Omental fat pad (tissue), 4 donors: ENCODE data around the gene FNBP1. TPM values are rescaled to one million over a fixed set of nuclear protein-coding genes. Genes with fewer than 3 reads are reported as not detected.

Experiments used
- ATAC-seq: fragments of 150-250 bp; one replicate; pipeline ENCODE4 v1.9.1; 2016; ENCODE audit warnings: mild to moderate bottlenecking, moderate library complexity; ENCODE audit not compliant: low FRiP score
- DNase-seq: peaks from one replicate; pipeline ENCODE4 v3.0.0-alpha.2; 2019; ENCODE audit warnings: low spot score
- CTCF ChIP-seq, 3 donors: fragments of 450-650 bp; IDR thresholded peaks; one replicate each; pipeline ENCODE4 v1.5.1; 2016 to 2017; ENCODE audit warnings: antibody characterized with exemption in 3 of 3, mild to moderate bottlenecking in 3 of 3, moderate library complexity in 2 of 3
- total RNA-seq, 4 donors: library from RNA; depleted of rRNA; stranded (reverse); fragments of >200 nt; gene quantifications; one replicate each; pipeline ENCODE4 v1.1.0, GENCODE V29; 2016

FNBP1 gene
- total RNA-seq, 4 donors from 2014 or later, result 38.7 to 53.4 (median 45.9) TPM

- no peak for TF ChIP-seq CTCF (IDR thresholded peaks at IDR 0.05)
- ATAC-seq, result no peak
- DNase-seq, result no peak
Observed at GRCh38 chr9:130072515-130073235, 29.7 kb upstream of the FNBP1 start.

DNA sequence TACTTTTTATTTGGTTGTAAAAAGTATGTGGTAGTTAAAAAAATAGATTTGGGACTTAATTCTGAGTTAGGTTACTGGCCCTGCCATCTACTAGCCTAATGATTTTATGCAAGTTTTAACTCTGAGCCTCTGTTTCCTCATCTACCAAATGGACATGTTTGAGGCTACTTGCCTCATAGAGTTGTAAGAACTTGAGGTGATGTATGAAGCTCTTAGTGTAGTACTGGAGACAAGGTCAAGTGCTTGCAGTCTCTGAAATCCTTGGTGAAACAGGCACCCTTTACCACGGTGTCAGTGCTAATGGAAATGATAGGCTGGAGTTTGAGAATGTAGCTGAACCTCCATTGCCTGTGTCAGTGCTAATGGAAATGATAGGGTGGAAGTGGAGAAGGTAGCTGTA is 26.1 kb upstream of the FNBP1 start:
- TF ChIP-seq CTCF (IDR thresholded peaks at IDR 0.05), result no peak
- DNase-seq, result no peak
- no peak for ATAC-seq

GRCh38 chr9:130064621-130065020 is 21.6 kb upstream of the FNBP1 start:
- DNase-seq (no peak), ATAC-seq (no peak)
- no peak for TF ChIP-seq CTCF (IDR thresholded peaks at IDR 0.05)

- DNase-seq (no peak), ATAC-seq (no peak)
- TF ChIP-seq CTCF (IDR thresholded peaks at IDR 0.05), result no peak
Observed at GRCh38 chr9:130062750-130063149, 19.8 kb upstream of the FNBP1 start.

GRCh38 chr9:130060296-130060695 is 17.3 kb upstream of the FNBP1 start:
- no peak for TF ChIP-seq CTCF (IDR thresholded peaks at IDR 0.05)
- ATAC-seq, result no peak
- DNase-seq, result no peak

GRCh38 chr9:130058887-130059286 is 15.9 kb upstream of the FNBP1 start:
- DNase-seq (no peak), ATAC-seq (no peak)
- TF ChIP-seq CTCF (IDR thresholded peaks at IDR 0.05), result no peak

GRCh38 chr9:130058154-130058553 is 15.2 kb upstream of the FNBP1 start:
- no peak for TF ChIP-seq CTCF (IDR thresholded peaks at IDR 0.05)
- DNase-seq (no peak), ATAC-seq (no peak)
